GM23338 (cell line): ENCODE data around the gene PSMD13. TPM values are rescaled to one million over a fixed set of nuclear protein-coding genes. Genes with fewer than 3 reads are reported as not detected.

ENCODE experiments used
- ATAC-seq: fragments of 200-7000 bp; cut with Tn5 transposase; 3 replicates; pipeline ENCODE4 v1.9.1; 2020
- DNase-seq: peaks from one replicate; pipeline ENCODE4 v3.0.0-alpha.2; 2015; ENCODE audit warnings: low spot score
- H2AFZ ChIP-seq: fragments of 200-600 bp; sonication (generic); 2 replicates; pipeline ENCODE4 v1.8.0; 2016; ENCODE audit warnings: antibody characterized with exemption, mild to moderate bottlenecking, moderate library complexity
- H3F3A ChIP-seq: fragments of 200-600 bp; sonication (generic); replicated peaks from 2 replicates; pipeline ENCODE4 v1.8.0; 2017; ENCODE audit warnings: antibody characterized with exemption, mixed run types, low read depth
- H3K27ac ChIP-seq: fragments of 200-600 bp; sonication (generic); 2 replicates; pipeline ENCODE4 v1.6.1; 2016; ENCODE audit warnings: low read depth
- H3K27me3 ChIP-seq: fragments of 200-600 bp; sonication (generic); 2 replicates; pipeline ENCODE4 v1.8.0; 2016; ENCODE audit warnings: mild to moderate bottlenecking, mixed run types, moderate library complexity; ENCODE audit not compliant: insufficient read depth
- H3K36me3 ChIP-seq: fragments of 200-600 bp; sonication (generic); 2 replicates; pipeline ENCODE4 v1.8.0; 2016; ENCODE audit warnings: mild to moderate bottlenecking; ENCODE audit not compliant: insufficient read depth
- H3K4me1 ChIP-seq: fragments of 200-600 bp; sonication (generic); 2 replicates; pipeline ENCODE4 v1.8.0; 2016; ENCODE audit warnings: mild to moderate bottlenecking, moderate library complexity; ENCODE audit not compliant: insufficient read depth
- H3K4me2 ChIP-seq: fragments of 200-600 bp; sonication (generic); 2 replicates; pipeline ENCODE4 v1.7.1; 2017; ENCODE audit warnings: mixed run types
- H3K4me3 ChIP-seq: fragments of 200-600 bp; sonication (generic); 2 replicates; pipeline ENCODE4 v1.6.1; 2016; ENCODE audit warnings: mixed run types
- H3K79me2 ChIP-seq: fragments of 200-600 bp; sonication (generic); replicated peaks from 2 replicates; pipeline ENCODE4 v1.8.0; 2017; ENCODE audit warnings: mild to moderate bottlenecking; ENCODE audit not compliant: insufficient read depth
- H3K9me2 ChIP-seq: fragments of 200-600 bp; sonication (generic); 2 replicates; pipeline ENCODE4 v1.8.0; 2017; ENCODE audit not compliant: insufficient read depth
- H4K20me1 ChIP-seq: fragments of 200-600 bp; sonication (generic); replicated peaks from 2 replicates; pipeline ENCODE4 v1.8.0; 2017; ENCODE audit warnings: mild to moderate bottlenecking; ENCODE audit not compliant: insufficient read depth
- H3K27ac Mint-ChIP-seq: 2 replicates; pipeline ENCODE4 v1.8.0; 2020; ENCODE audit warnings: inconsistent platforms, mild to moderate bottlenecking, moderate library complexity, mixed read lengths
- H3K27me3 Mint-ChIP-seq: 3 replicates; pipeline ENCODE4 v1.8.0; 2022; ENCODE audit warnings: low read depth, mild to moderate bottlenecking, moderate library complexity, mixed read lengths, inconsistent platforms; ENCODE audit not compliant: insufficient read depth, poor library complexity
- H3K36me3 Mint-ChIP-seq: 3 replicates; pipeline ENCODE4 v1.8.0; 2021; ENCODE audit warnings: low read depth, mild to moderate bottlenecking, inconsistent platforms, moderate library complexity, mixed read lengths
- H3K4me1 Mint-ChIP-seq: 3 replicates; pipeline ENCODE4 v1.8.0; 2020; ENCODE audit warnings: mild to moderate bottlenecking, inconsistent platforms, mixed read lengths
- H3K4me3 Mint-ChIP-seq: 3 replicates; pipeline ENCODE4 v1.8.0; 2021; ENCODE audit warnings: moderate library complexity, mild to moderate bottlenecking, inconsistent platforms, mixed read lengths
- H3K9me3 Mint-ChIP-seq: 3 replicates; pipeline ENCODE4 v1.8.0; 2020; ENCODE audit warnings: moderate library complexity, mild to moderate bottlenecking, inconsistent platforms, mixed read lengths
- CREB1 ChIP-seq: fragments of 250-450 bp; sonication (Bioruptor Pico); IDR thresholded peaks from 2 replicates; pipeline ENCODE4 v1.5.0; 2020; ENCODE audit warnings: low read depth, mild to moderate bottlenecking, moderate library complexity
- ETS1 ChIP-seq: IDR thresholded peaks from 2 replicates; pipeline ENCODE4 v1.6.1; 2016; ENCODE audit warnings: antibody characterized with exemption
- EZH2 ChIP-seq: fragments of 200-600 bp; sonication (generic); IDR thresholded peaks from one replicate; pipeline ENCODE4 v1.8.0; 2017; ENCODE audit warnings: antibody characterized with exemption, mild to moderate bottlenecking, low read depth; ENCODE audit not compliant: unreplicated experiment
- EZH2phosphoT487 ChIP-seq: fragments of 200-600 bp; sonication (generic); IDR thresholded peaks from one replicate; pipeline ENCODE4 v1.8.1; 2018; ENCODE audit warnings: antibody characterized with exemption; ENCODE audit not compliant: unreplicated experiment
- JUNB ChIP-seq: IDR thresholded peaks from one replicate; pipeline ENCODE4 v1.6.1; 2016; ENCODE audit warnings: antibody characterized with exemption; ENCODE audit not compliant: unreplicated experiment
- POLR2AphosphoS5 ChIP-seq: IDR thresholded peaks from 2 replicates; pipeline ENCODE4 v1.6.1; 2016; ENCODE audit warnings: antibody characterized with exemption, low read depth
- REST ChIP-seq: IDR thresholded peaks from one replicate; pipeline ENCODE4 v1.6.1; 2018; ENCODE audit warnings: antibody characterized with exemption; ENCODE audit not compliant: unreplicated experiment
- STAT1 ChIP-seq: IDR thresholded peaks from one replicate; pipeline ENCODE4 v1.6.1; 2016; ENCODE audit warnings: antibody characterized with exemption; ENCODE audit not compliant: unreplicated experiment
- ZNF114 ChIP-seq: fragments of 250-450 bp; sonication (Bioruptor Pico); IDR thresholded peaks from 2 replicates; pipeline ENCODE4 v1.5.0; 2020; ENCODE audit warnings: mild to moderate bottlenecking, moderate library complexity
- ZNF331 ChIP-seq: fragments of 250-450 bp; sonication (Bioruptor Pico); IDR thresholded peaks from 2 replicates; pipeline ENCODE4 v1.5.0; 2020; ENCODE audit warnings: low read depth, mild to moderate bottlenecking, moderate library complexity
- ZNF462 ChIP-seq: fragments of 250-450 bp; sonication (Bioruptor Pico); IDR thresholded peaks from 2 replicates; pipeline ENCODE4 v1.5.0; 2020; ENCODE audit warnings: mild to moderate bottlenecking, moderate library complexity
- polyA plus RNA-seq: library from polyadenylated mRNA; unstranded; fragments of >200 nt; fragmentation: Nextera tagmentation; extraction: Ambion mirVana; gene quantifications from 2 replicates; pipeline ENCODE4 v1.2.1, GENCODE V29; 2016
- total RNA-seq: library from RNA; depleted of rRNA; stranded (reverse); fragments of >200 nt; shearing (Covaris generic); gene quantifications from 2 replicates; pipeline ENCODE4 v1.2.3, GENCODE V29; 2014

The PSMD13 gene
- total and polyA plus RNA-seq, 2 experiments from 2014 or later: 111 to 114 TPM

GRCh38 chr11:298406-299065 is 61.8 kb downstream of the PSMD13 start (continued):
- TF ChIP-seq ETS1 (no peak), EZH2phosphoT487 (no peak), ZNF462 (no peak), ZNF114 (no peak), JUNB (no peak), EZH2 (no peak)

GRCh38 chr11:299081-299891 is 62.5 kb downstream of the PSMD13 start, which contains the start of gene IFITM5:
Gene IFITM5 (minus strand): TSS chr11:299526. CDS start chr11:299490, 36 bp downstream.
- no peak for DNase-seq
- peaks cover 27% of the 10 kb centered on the region for H3K27me3 Mint-ChIP-seq
- no peak within 1 kb of the TSS for H2AFZ ChIP-seq
- no peak within 1 kb of the TSS for H3K4me3 ChIP-seq
- H3K4me2 ChIP-seq: peak within 1 kb of the TSS; percentile 65
- no peaks in the 10 kb centered on the region for H3K9me2 ChIP-seq
- H3K27ac ChIP-seq: no peak within 1 kb of the TSS
- no peak within 1 kb of the TSS for H3K27ac Mint-ChIP-seq
- peaks cover 9% of the 10 kb centered on the region for H3F3A ChIP-seq
- peaks cover 38% of the 10 kb centered on the region for H3K4me1 Mint-ChIP-seq
- H4K20me1 ChIP-seq: no peaks in the 10 kb centered on the region
- H3K4me3 Mint-ChIP-seq: no peak within 1 kb of the TSS; the same call in 2 of the 3 replicates
- H3K9me3 Mint-ChIP-seq: peaks cover 7% of the 10 kb centered on the region; the same call in 2 of the 3 replicates
- peaks cover 10% of the 10 kb centered on the region; the same call in 2 of the 3 replicates for H3K36me3 Mint-ChIP-seq
- no peak for ATAC-seq
- no peaks in the 10 kb centered on the region for H3K27me3 ChIP-seq
- H3K79me2 ChIP-seq: no peaks in the 10 kb centered on the region
- peaks cover 40% of the 10 kb centered on the region for H3K4me1 ChIP-seq
- H3K36me3 ChIP-seq: no peaks in the 10 kb centered on the region
- no peak for TF ChIP-seq EZH2phosphoT487
- no peak for TF ChIP-seq CREB1 (CRISPR knock-in tag)
- no peak for TF ChIP-seq REST
- no peak for TF ChIP-seq POLR2AphosphoS5
- no peak for TF ChIP-seq EZH2
- TF ChIP-seq JUNB: no peak
- TF ChIP-seq ZNF331 (CRISPR knock-in tag): no peak
- no peak for TF ChIP-seq STAT1
- no peak for TF ChIP-seq ZNF114
